OCI-LY3 (cell line): ENCODE measurements around the gene IBSP.

Experiments used
- H2AFZ ChIP-seq: fragments of 200-600, 300-600 bp; shearing (Covaris generic); 2 replicates; pipeline ENCODE4 v1.6.0; 2014; ENCODE audit warnings: antibody characterized with exemption, low read depth, low read length
- H3K27ac ChIP-seq: fragments of 200-600, 300-600 bp; sonication (generic); 2 replicates; pipeline ENCODE4 v1.5.1; 2014; ENCODE audit warnings: mild to moderate bottlenecking, low read length, moderate library complexity, mixed read lengths
- H3K27me3 ChIP-seq: fragments of 200-600, 300-600 bp; sonication (generic); 2 replicates; pipeline ENCODE4 v1.6.1; 2014; ENCODE audit warnings: low read depth, low read length, mixed read lengths
- H3K36me3 ChIP-seq: fragments of 200-600, 300-600 bp; sonication (generic); replicated peaks from 2 replicates; pipeline ENCODE3; 2014; ENCODE audit warnings: low read depth, low read length, mixed read lengths
- H3K4me1 ChIP-seq: fragments of 300-600, 200-600 bp; sonication (generic); 2 replicates; pipeline ENCODE4 v1.6.1; 2014; ENCODE audit warnings: low read length, mixed read lengths
- H3K4me2 ChIP-seq: fragments of 200-600, 300-600 bp; sonication (generic); 2 replicates; pipeline ENCODE4 v1.6.1; 2014; ENCODE audit warnings: low read length, mixed read lengths
- H3K4me3 ChIP-seq: fragments of 300-600, 200-600 bp; sonication (generic); 2 replicates; pipeline ENCODE4 v1.5.1; 2014; ENCODE audit warnings: antibody characterized with exemption, mild to moderate bottlenecking, low read length, moderate library complexity
- H3K79me2 ChIP-seq: fragments of 300-600, 200-600 bp; shearing (Covaris generic); 2 replicates; pipeline ENCODE4 v1.6.1; 2014; ENCODE audit warnings: mild to moderate bottlenecking, low read length, mixed read lengths
- H3K9ac ChIP-seq: fragments of 300-600, 200-600 bp; shearing (Covaris generic); 2 replicates; pipeline ENCODE4 v1.6.0; 2014; ENCODE audit warnings: mild to moderate bottlenecking, low read length, moderate library complexity
- H3K9me3 ChIP-seq: fragments of 200-600, 300-600 bp; shearing (Covaris generic); 2 replicates; pipeline ENCODE4 v1.6.1; 2014; ENCODE audit warnings: low read length, mixed read lengths; ENCODE audit not compliant: insufficient read depth
- H4K20me1 ChIP-seq: fragments of 200-600, 300-600 bp; sonication (generic); 2 replicates; pipeline ENCODE4 v1.6.1; 2016; ENCODE audit warnings: low read length, mixed read lengths; ENCODE audit not compliant: insufficient read depth
- CTCF ChIP-seq: fragments of 200-600, 300-600 bp; sonication (generic); IDR thresholded peaks from 2 replicates; pipeline ENCODE4 v1.5.1; 2014; ENCODE audit warnings: antibody characterized with exemption, low read length, low read depth
- EZH2phosphoT487 ChIP-seq: fragments of 200-600 bp; shearing (Covaris generic); IDR thresholded peaks from 2 replicates; pipeline ENCODE4 v1.6.1; 2018; ENCODE audit warnings: antibody characterized with exemption, mixed run types, low read depth

IBSP gene

DNA sequence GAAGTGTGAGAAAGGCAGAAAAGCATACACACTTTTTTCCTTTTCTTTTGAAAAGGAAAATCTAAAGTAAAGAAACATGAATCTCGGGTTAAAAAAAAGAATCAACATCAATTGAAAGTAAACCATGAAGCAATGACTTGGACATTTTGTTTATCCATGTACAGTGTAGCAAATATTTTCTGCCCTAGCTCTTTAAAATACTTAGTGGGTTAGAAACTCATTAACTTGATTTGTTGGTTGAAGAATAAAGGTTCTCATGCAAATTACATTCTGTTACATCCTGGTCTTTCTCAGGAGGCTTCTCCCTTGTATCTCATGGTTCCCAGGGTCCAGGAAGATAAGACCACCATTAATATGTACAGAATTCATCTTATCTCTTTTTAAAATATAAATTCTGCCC is 24.4 kb downstream of the IBSP start:
- Histone ChIP-seq H3K9me3 (no peaks in the 10 kb centered on the region), H3K27ac (no peak overlapping the region), H3K36me3 (no peaks in the 10 kb centered on the region), H3K79me2 (no peaks in the 10 kb centered on the region), H3K4me1 (no peaks in the 10 kb centered on the region), H3K27me3 (0 out of 2 replicates have a peak, but pooled peaks cover 2% of the 10 kb centered on the region), H3K4me3 (no peak overlapping the region), H3K9ac (no peak overlapping the region), H3K4me2 (no peak overlapping the region), H4K20me1 (no peaks in the 10 kb centered on the region), H2AFZ (no peak overlapping the region)
- TF ChIP-seq EZH2phosphoT487 (no peak), CTCF (no peak)

GRCh38 chr4:87824352-87824751 is 25.0 kb downstream of the IBSP start:
- H3K9me3 ChIP-seq: no peaks in the 10 kb centered on the region
- H3K36me3 ChIP-seq: no peaks in the 10 kb centered on the region
- 0 out of 2 replicates have a peak, but pooled peaks cover 2% of the 10 kb centered on the region for H3K27me3 ChIP-seq
- H2AFZ ChIP-seq: no peak overlapping the region
- no peaks in the 10 kb centered on the region for H4K20me1 ChIP-seq
- no peak overlapping the region for H3K4me2 ChIP-seq
- no peak overlapping the region for H3K9ac ChIP-seq
- H3K79me2 ChIP-seq: no peaks in the 10 kb centered on the region
- H3K4me1 ChIP-seq: no peaks in the 10 kb centered on the region
- no peak overlapping the region for H3K27ac ChIP-seq
- TF ChIP-seq EZH2phosphoT487 (no peak), CTCF (no peak)
- no peak overlapping the region for H3K4me3 ChIP-seq

GRCh38 chr4:87832669-87833068 is 33.3 kb downstream of the IBSP start, which contains the start of gene MEPE:
Gene MEPE, plus strand, starts transcription at chr4:87832969. Its CDS starts 1,746 bp downstream, at chr4:87834715.
- H3K27me3 ChIP-seq: 0 out of 2 replicates have a peak, but pooled peaks cover 2% of the 10 kb centered on the region
- no peak within 1 kb of the TSS for H3K9ac ChIP-seq
- no peaks in the 10 kb centered on the region for H3K36me3 ChIP-seq
- H3K27ac ChIP-seq: no peak within 1 kb of the TSS
- no peak within 1 kb of the TSS for H3K4me3 ChIP-seq
- no peaks in the 10 kb centered on the region for H3K9me3 ChIP-seq
- H3K4me2 ChIP-seq: no peak within 1 kb of the TSS
- H2AFZ ChIP-seq: no peak within 1 kb of the TSS
- TF ChIP-seq CTCF: no peak
- TF ChIP-seq EZH2phosphoT487: no peak
- no peaks in the 10 kb centered on the region for H3K4me1 ChIP-seq
- H3K79me2 ChIP-seq: no peaks in the 10 kb centered on the region
- no peaks in the 10 kb centered on the region for H4K20me1 ChIP-seq

DNA sequence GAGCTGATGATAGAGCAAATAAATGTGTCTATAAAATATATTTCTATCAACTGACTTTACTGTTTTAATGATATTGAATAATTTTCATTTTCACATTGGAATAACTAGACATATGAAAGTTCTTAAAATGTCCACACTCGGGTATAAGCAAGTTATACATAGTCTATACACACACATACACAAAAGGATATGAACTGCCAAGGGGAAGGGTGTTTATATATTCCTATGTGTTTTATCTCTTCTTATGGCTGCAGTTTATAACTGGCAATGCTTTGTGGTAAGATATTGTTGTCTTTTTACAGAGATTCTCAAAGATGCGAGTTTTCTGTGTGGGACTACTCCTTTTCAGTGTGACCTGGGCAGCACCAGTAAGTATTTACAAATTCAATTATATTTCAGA is 35.0 kb downstream of the IBSP start:
- Histone ChIP-seq H3K4me2 (no peak overlapping the region), H3K27me3 (no peaks in the 10 kb centered on the region), H3K27ac (no peak overlapping the region), H3K9me3 (no peaks in the 10 kb centered on the region), H2AFZ (no peak overlapping the region), H3K79me2 (no peaks in the 10 kb centered on the region), H3K4me3 (no peak overlapping the region), H4K20me1 (no peaks in the 10 kb centered on the region), H3K9ac (no peak overlapping the region), H3K4me1 (peaks cover 2% of the 10 kb centered on the region; the same call in 1 of the 2 replicates), H3K36me3 (no peaks in the 10 kb centered on the region)
- TF ChIP-seq CTCF: no peak
- no peak for TF ChIP-seq EZH2phosphoT487
